ENCODE data around the gene FBXW7. TPM values are rescaled to one million over a fixed set of nuclear protein-coding genes. Genes with fewer than 3 reads are reported as not detected.

The FBXW7 gene
- total and polyA plus RNA-seq, 4 experiments from 2014 or later = 36.2 to 148 (median 92.9) TPM

GRCh38 chr4:152304220-152304619, 231.7 kb downstream of the FBXW7 start:
- intact Hi-C loops (cut with micrococcal nuclease) = no loop called here

GRCh38 chr4:152301381-152301780, 234.5 kb downstream of the FBXW7 start:
- Mint-ChIP-seq H3K4me3 (no peak overlapping the region), H3K36me3 (no peaks in the 10 kb centered on the region), H3K4me1 (peaks cover 0 to 2% (median under 1%) of the 10 kb centered on the region in 4 donors), H3K9me3 (no peaks in the 10 kb centered on the region), H3K27me3 (no peaks in the 10 kb centered on the region), H3K27ac (no peak overlapping the region)
- Histone ChIP-seq H3K36me3 (ENCODE audit: insufficient read depth, low read length) (no peaks in the 10 kb centered on the region), H3K4me1 (ENCODE audit: insufficient read depth, low read length) (no peaks in the 10 kb centered on the region), H3K27ac (ENCODE audit: low read depth, low read length) (no peak overlapping the region), H3K9me3 (ENCODE audit: control insufficient read depth in 1 of 2, low read length in 2 of 2) (no peaks in the 10 kb centered on the region), H3K4me3 (ENCODE audit: low read length in 2 of 2) (no peak overlapping the region), H3K27me3 (ENCODE audit: insufficient read depth, low read length) (no peaks in the 10 kb centered on the region)
- CTCF ChIA-PET (ENCODE audit: partially characterized antibody) = no interaction called here
- intact Hi-C loops (cut with micrococcal nuclease) = no loop called here
- DNase-seq = no peak
- POLR2A ChIA-PET (ENCODE audit: partially characterized antibody) = no interaction called here

More at GRCh38 chr4:152304220-152304619, 231.7 kb downstream of the FBXW7 start:
- ChIA-PET CTCF (ENCODE audit: partially characterized antibody) (no interaction called here), POLR2A (ENCODE audit: partially characterized antibody) (no interaction called here)
- Mint-ChIP-seq H3K27me3 (no peaks in the 10 kb centered on the region), H3K4me3 (no peak overlapping the region), H3K27ac (peak overlapping the region in 1 of 7 donors; percentile 64), H3K9me3 (no peaks in the 10 kb centered on the region), H3K36me3 (no peaks in the 10 kb centered on the region), H3K4me1 (no peaks in the 10 kb centered on the region)
- Histone ChIP-seq H3K4me3 (ENCODE audit: low read length in 2 of 2) (no peak overlapping the region), H3K9me3 (ENCODE audit: control insufficient read depth in 1 of 2, low read length in 2 of 2) (no peaks in the 10 kb centered on the region), H3K36me3 (ENCODE audit: insufficient read depth, low read length) (no peaks in the 10 kb centered on the region), H3K27ac (ENCODE audit: low read depth, low read length) (no peak overlapping the region), H3K27me3 (ENCODE audit: insufficient read depth, low read length) (no peaks in the 10 kb centered on the region), H3K4me1 (ENCODE audit: insufficient read depth, low read length) (no peaks in the 10 kb centered on the region)
- DNase-seq = no peak

GRCh38 chr4:152299553-152299952, 236.3 kb downstream of the FBXW7 start:
- CTCF ChIA-PET (ENCODE audit: partially characterized antibody) = no interaction called here
- POLR2A ChIA-PET (ENCODE audit: partially characterized antibody) = no interaction called here
- no peak for DNase-seq
- Histone ChIP-seq H3K36me3 (ENCODE audit: insufficient read depth, low read length) (no peaks in the 10 kb centered on the region), H3K27me3 (ENCODE audit: insufficient read depth, low read length) (no peaks in the 10 kb centered on the region), H3K4me1 (ENCODE audit: insufficient read depth, low read length) (no peaks in the 10 kb centered on the region), H3K27ac (ENCODE audit: low read depth, low read length) (no peak overlapping the region), H3K4me3 (ENCODE audit: low read length in 2 of 2) (no peak overlapping the region), H3K9me3 (ENCODE audit: control insufficient read depth in 1 of 2, low read length in 2 of 2) (no peaks in the 10 kb centered on the region)
- H3K27me3 Mint-ChIP-seq = no peaks in the 10 kb centered on the region
- H3K36me3 Mint-ChIP-seq = no peaks in the 10 kb centered on the region
- intact Hi-C loops (cut with micrococcal nuclease) = no loop called here
- H3K4me1 Mint-ChIP-seq = peaks cover 0 to 2% (median under 1%) of the 10 kb centered on the region in 4 donors
- H3K4me3 Mint-ChIP-seq = no peak overlapping the region
- peak overlapping the region in 1 of 7 donors; percentile 71 for H3K27ac Mint-ChIP-seq
- no peaks in the 10 kb centered on the region for H3K9me3 Mint-ChIP-seq

- no peaks in the 10 kb centered on the region for H3K4me1 ChIP-seq (ENCODE audit: insufficient read depth, low read length)
- Mint-ChIP-seq H3K27ac (peak overlapping the region in 1 of 7 donors; percentile 61), H3K4me1 (peaks cover 0 to 2% (median under 1%) of the 10 kb centered on the region in 4 donors), H3K4me3 (no peak overlapping the region), H3K36me3 (no peaks in the 10 kb centered on the region), H3K9me3 (no peaks in the 10 kb centered on the region), H3K27me3 (no peaks in the 10 kb centered on the region)
- DNase-seq = no peak
- intact Hi-C loops (cut with micrococcal nuclease) = no loop called here
- CTCF ChIA-PET (ENCODE audit: partially characterized antibody) = no interaction called here
- H3K27ac ChIP-seq (ENCODE audit: low read depth, low read length) = no peak overlapping the region
- POLR2A ChIA-PET (ENCODE audit: partially characterized antibody) = no interaction called here
- no peaks in the 10 kb centered on the region for H3K36me3 ChIP-seq (ENCODE audit: insufficient read depth, low read length)
- H3K9me3 ChIP-seq (ENCODE audit: control insufficient read depth in 1 of 2, low read length in 2 of 2) = no peaks in the 10 kb centered on the region
- no peak overlapping the region for H3K4me3 ChIP-seq (ENCODE audit: low read length in 2 of 2)
- no peaks in the 10 kb centered on the region for H3K27me3 ChIP-seq (ENCODE audit: insufficient read depth, low read length)
Measured at GRCh38 chr4:152296386-152296785, 239.5 kb downstream of the FBXW7 start.

- Mint-ChIP-seq H3K27ac (peak overlapping the region in 1 of 7 donors; percentile 65), H3K27me3 (no peaks in the 10 kb centered on the region), H3K4me1 (peaks cover 0 to 2% (median under 1%) of the 10 kb centered on the region in 4 donors), H3K36me3 (no peaks in the 10 kb centered on the region), H3K9me3 (no peaks in the 10 kb centered on the region), H3K4me3 (no peak overlapping the region)
- Histone ChIP-seq H3K9me3 (ENCODE audit: control insufficient read depth in 1 of 2, low read length in 2 of 2) (no peaks in the 10 kb centered on the region), H3K27me3 (ENCODE audit: insufficient read depth, low read length) (no peaks in the 10 kb centered on the region), H3K4me3 (ENCODE audit: low read length in 2 of 2) (no peak overlapping the region), H3K27ac (ENCODE audit: low read depth, low read length) (no peak overlapping the region), H3K4me1 (ENCODE audit: insufficient read depth, low read length) (no peaks in the 10 kb centered on the region), H3K36me3 (ENCODE audit: insufficient read depth, low read length) (no peaks in the 10 kb centered on the region)
- POLR2A ChIA-PET (ENCODE audit: partially characterized antibody) = interaction anchor here (0.7 to 1.1 kb wide), 3 partner anchors 13 to 215 kb away, joined by 3 read pairs; no protein-coding TSS in a partner anchor
- no peak for DNase-seq
- intact Hi-C loops (cut with micrococcal nuclease) = no loop called here
- CTCF ChIA-PET (ENCODE audit: partially characterized antibody) = no interaction called here
Measured at GRCh38 chr4:152294765-152295164, 241.1 kb downstream of the FBXW7 start.

- Mint-ChIP-seq H3K36me3 (no peaks in the 10 kb centered on the region), H3K4me1 (peaks cover 0 to 2% (median under 1%) of the 10 kb centered on the region in 4 donors), H3K27me3 (no peaks in the 10 kb centered on the region), H3K9me3 (no peaks in the 10 kb centered on the region), H3K27ac (no peak overlapping the region), H3K4me3 (no peak overlapping the region)
- Histone ChIP-seq H3K4me1 (ENCODE audit: insufficient read depth, low read length) (no peaks in the 10 kb centered on the region), H3K9me3 (ENCODE audit: control insufficient read depth in 1 of 2, low read length in 2 of 2) (no peaks in the 10 kb centered on the region), H3K27ac (ENCODE audit: low read depth, low read length) (no peak overlapping the region), H3K4me3 (ENCODE audit: low read length in 2 of 2) (no peak overlapping the region), H3K27me3 (ENCODE audit: insufficient read depth, low read length) (no peaks in the 10 kb centered on the region), H3K36me3 (ENCODE audit: insufficient read depth, low read length) (no peaks in the 10 kb centered on the region)
- ChIA-PET POLR2A (ENCODE audit: partially characterized antibody) (interaction anchor here (0.7 to 1.1 kb wide), 3 partner anchors 13 to 216 kb away, joined by 3 read pairs; no protein-coding TSS in a partner anchor), CTCF (ENCODE audit: partially characterized antibody) (no interaction called here)
- DNase-seq = no peak
- intact Hi-C loops (cut with micrococcal nuclease) = no loop called here
Measured at GRCh38 chr4:152294331-152294730, 241.6 kb downstream of the FBXW7 start.

GRCh38 chr4:152293527-152293926, 242.4 kb downstream of the FBXW7 start:
- peak overlapping the region in 1 of 7 donors; percentile 63 for H3K27ac Mint-ChIP-seq
- H3K9me3 Mint-ChIP-seq = no peaks in the 10 kb centered on the region
- ChIA-PET POLR2A (ENCODE audit: partially characterized antibody) (interaction anchor here (1.1 kb wide), 1 partner anchor 29 kb away, joined by 3 read pairs; no protein-coding TSS in a partner anchor), CTCF (ENCODE audit: partially characterized antibody) (no interaction called here)
- H3K4me3 ChIP-seq (ENCODE audit: low read length in 2 of 2) = no peak overlapping the region
- H3K4me1 ChIP-seq (ENCODE audit: insufficient read depth, low read length) = no peaks in the 10 kb centered on the region
- intact Hi-C loops (cut with micrococcal nuclease) = no loop called here
- no peak overlapping the region for H3K27ac ChIP-seq (ENCODE audit: low read depth, low read length)
- H3K27me3 ChIP-seq (ENCODE audit: insufficient read depth, low read length) = no peaks in the 10 kb centered on the region
- no peaks in the 10 kb centered on the region for H3K27me3 Mint-ChIP-seq
- H3K4me1 Mint-ChIP-seq = peaks cover 0 to 2% (median 0%) of the 10 kb centered on the region in 4 donors
- DNase-seq = no peak
- H3K36me3 Mint-ChIP-seq = no peaks in the 10 kb centered on the region
- H3K4me3 Mint-ChIP-seq = no peak overlapping the region
- H3K9me3 ChIP-seq (ENCODE audit: control insufficient read depth in 1 of 2, low read length in 2 of 2) = no peaks in the 10 kb centered on the region
- no peaks in the 10 kb centered on the region for H3K36me3 ChIP-seq (ENCODE audit: insufficient read depth, low read length)

All from CD4-positive, alpha-beta memory T cell (primary cell).